Measurements from ENCODE around the gene ARMC12. TPM values are rescaled to one million over a fixed set of nuclear protein-coding genes. Genes with fewer than 3 reads are reported as not detected.

ARMC12 gene
- total and polyA plus RNA-seq, 2 of the 13 experiments (the other 11 are each of a cell fraction or from before 2014, with no cell fraction given) = 1.3 TPM; not detected in 1

- TF ChIP-seq GRHL1 (CRISPR knock-in tag; conservative IDR thresholded peaks at IDR 0.05) = no peak
- TF ChIP-seq ZNF407 (CRISPR knock-in tag; IDR thresholded peaks at IDR 0.05; ENCODE audit: not compliant biosample characterization) = no peak
- no peak for TF ChIP-seq NR2F6 (IDR thresholded peaks at IDR 0.05)
- TF ChIP-seq NR2F6 (CRISPR knock-in tag; IDR thresholded peaks at IDR 0.05) = 0 out of 2 replicates have a peak, but pooled peaks have one; percentile 25
- TF ChIP-seq TIGD3 (CRISPR knock-in tag; IDR thresholded peaks at IDR 0.05; ENCODE audit: borderline replicate concordance) = no peak
- no peak for TF ChIP-seq ZNF136 (CRISPR knock-in tag; IDR thresholded peaks at IDR 0.05; ENCODE audit: low read depth)
- no peak for TF ChIP-seq POLR2AphosphoS5 (IDR thresholded peaks at IDR 0.05; ENCODE audit: low read depth, low read length)
- TF ChIP-seq TRIM24 (CRISPR knock-in tag; IDR thresholded peaks at IDR 0.05) = no peak
- TF ChIP-seq ZC3H4 (CRISPR knock-in tag; IDR thresholded peaks at IDR 0.05; ENCODE audit: borderline replicate concordance) = no peak
- peak; percentile 35; the same call in 1 of the 2 replicates for TF ChIP-seq PATZ1 (CRISPR knock-in tag; IDR thresholded peaks at IDR 0.05)
- TF ChIP-seq MAFG (CRISPR knock-in tag; IDR thresholded peaks at IDR 0.05) = peak; percentile 96
- TF ChIP-seq FOXK1 (CRISPR knock-in tag; IDR thresholded peaks at IDR 0.05; ENCODE audit: borderline replicate concordance, low read depth) = no peak
- TF ChIP-seq YEATS4 (CRISPR knock-in tag; IDR thresholded peaks at IDR 0.05; ENCODE audit: borderline replicate concordance) = no peak
- TF ChIP-seq PAX8 (CRISPR knock-in tag; IDR thresholded peaks at IDR 0.05; ENCODE audit: borderline replicate concordance) = no peak
- TF ChIP-seq ZNF780A (CRISPR knock-in tag; IDR thresholded peaks at IDR 0.05) = peak; percentile 30; the same call in 1 of the 2 replicates
- no peak; the same call in none of the 2 replicates for TF ChIP-seq TAF1 (CRISPR knock-in tag; IDR thresholded peaks at IDR 0.05)
These were observed 8.7 kb upstream of the ARMC12 start (continued) for GRCh38 chr6:35727935-35728682.

Data from HepG2 (cell line).